Transverse colon (tissue), 4 donors: Measurements from ENCODE around the gene CEMP1. TPM values are rescaled to one million over a fixed set of nuclear protein-coding genes. Genes with fewer than 3 reads are reported as not detected.
A peak's percentile ranks its signal among the peaks of the same experiment; 100 is the strongest.
"Not testable (repeated sequence)": the region's sequence is repeated elsewhere in the genome, so short reads cannot be mapped to it uniquely, and the experiment has no call there.

Experiments
- DNase-seq: peaks from one replicate; pipeline ENCODE4 v3.0.0-alpha.2; 2019
- H3K27ac ChIP-seq, 4 donors: fragments of 200-600 bp; sonication (generic); 2 replicates each; pipeline ENCODE4 v1.5.1; 2016 to 2018; ENCODE audit warnings: inconsistent platforms in 4 of 4
- H3K27me3 ChIP-seq: fragments of 200-600 bp; sonication (generic); 2 replicates; pipeline ENCODE4 v1.5.1; 2017; ENCODE audit warnings: inconsistent platforms
- H3K36me3 ChIP-seq, 4 donors: fragments of 200-600 bp; sonication (generic); 2 replicates each; pipeline ENCODE4 v1.5.1; 2017 to 2019; ENCODE audit warnings: inconsistent platforms in 4 of 4
- H3K4me1 ChIP-seq, 4 donors: fragments of 200-600 bp; sonication (generic); 2 replicates each; pipeline ENCODE4 v1.5.1; 2017 to 2020; ENCODE audit warnings: inconsistent platforms in 4 of 4
- H3K4me3 ChIP-seq, 4 donors: fragments of 200-600 bp; sonication (generic); 1 replicate in 1 of 4; 2 replicates in 3 of 4; pipeline versions ENCODE4 v1.5.1 to v1.6.1; 2017 to 2019; ENCODE audit warnings: inconsistent platforms in 4 of 4
- H3K9me3 ChIP-seq, 2 donors: fragments of 200-600 bp; sonication (generic); 2 replicates each; pipeline ENCODE4 v1.5.1; 2017 to 2019; ENCODE audit warnings: inconsistent platforms in 2 of 2
- CTCF ChIP-seq, 5 experiments: fragments of 200-600 bp in 3 of 5; fragments of 450-650 bp in 2 of 5; sonication (generic) in 3 of 5; IDR thresholded peaks; 1 replicate in 2 of 5; 2 replicates in 3 of 5; pipeline ENCODE4 v1.5.1; 2016 to 2017; ENCODE audit warnings: antibody characterized with exemption in 5 of 5, inconsistent platforms in 3 of 5, mild to moderate bottlenecking in 2 of 5, moderate library complexity in 1 of 5
- EP300 ChIP-seq: sonication (generic); formaldehyde crosslinking; IDR thresholded peaks from one replicate; pipeline ENCODE4 v1.6.1; 2017; ENCODE audit warnings: antibody characterized with exemption, low read depth
- POLR2A ChIP-seq: fragments of 450-650 bp; IDR thresholded peaks from one replicate; pipeline ENCODE4 v1.6.1; 2016; ENCODE audit warnings: antibody characterized with exemption, mild to moderate bottlenecking, moderate library complexity
- POLR2AphosphoS5 ChIP-seq, 3 donors: sonication (generic); formaldehyde crosslinking; IDR thresholded peaks; one replicate each; pipeline ENCODE4 v1.6.1; 2016; ENCODE audit warnings: antibody characterized with exemption in 3 of 3
- WGBS, 2 donors: methylation state at CpG; one replicate each; pipeline ENCODE4 v1.1.5; 2018; ENCODE audit warnings: low coverage in 1 of 2; 5-methylcytosine and 5-hydroxymethylcytosine counted together
- in situ Hi-C, 4 donors: fragments of 200-750 bp; cut with MboI; loops; one replicate each; pipeline versions ENCODE4 v1.15.0 to v1.15.1; 2017; ENCODE audit warnings: low sequenced_read_pairs in 3 of 4, low pct_ligation_motif_present in 1 of 4, low pct_unique_long_range_greater_than_20kb in 1 of 4
- intact Hi-C: fragments of 100-400 bp; cut with DNase I; formaldehyde crosslinking; loops from one replicate; pipeline ENCODE4 v1.15.1; 2023; ENCODE audit warnings: low total_unique reads
- total RNA-seq, 4 donors: library from RNA; depleted of rRNA; stranded (reverse); fragments of >200 nt; gene quantifications; one replicate each; pipeline ENCODE4 v1.1.0, GENCODE V29; 2016

Gene CEMP1
- total RNA-seq, 4 donors from 2014 or later = 1.9 to 3.1 TPM; not detected in 2

GRCh38 chr16:2540912-2541311 lies 9.7 kb upstream of the CEMP1 start:
- 47% methylated on average over 4 of the region's 4 CpGs; no CpG with 5 or more reads in 1 of the 2 donors for WGBS, 2 donors
- H3K36me3 ChIP-seq, DNase-seq, H3K27me3 ChIP-seq, H3K9me3 ChIP-seq, H3K4me3 ChIP-seq, in situ Hi-C loops, intact Hi-C loops: not testable (repeated sequence)
- Histone ChIP-seq H3K27ac (peak overlapping the region in 2 of 4 donors; percentile 24 to 33), H3K4me1 (peaks cover 21 to 53% (median 47%) of the 10 kb centered on the region in 4 donors)

- H3K4me3 ChIP-seq, DNase-seq, intact Hi-C loops: not testable (repeated sequence)
Observed at GRCh38 chr16:2539845-2540458, 8.7 kb upstream of the CEMP1 start.

GRCh38 chr16:2539192-2539844 lies 8.1 kb upstream of the CEMP1 start:
- Histone ChIP-seq H3K4me1 (peaks cover 21 to 50% (median 46%) of the 10 kb centered on the region in 4 donors), H3K4me3 (peak overlapping the region in 3 of 4 donors; percentile 66 to 87 (median 70)), H3K27ac (peak overlapping the region in 2 of 4 donors; percentile 6 to 21)
- H3K9me3 ChIP-seq, in situ Hi-C loops, H3K27me3 ChIP-seq, intact Hi-C loops, DNase-seq, H3K36me3 ChIP-seq: not testable (repeated sequence)
- WGBS, 2 donors = 80 to 81% methylated on average over 13 to 24 of the region's 24 CpGs

More at GRCh38 chr16:2539845-2540458, 8.7 kb upstream of the CEMP1 start:
- H3K27me3 ChIP-seq, H3K36me3 ChIP-seq, H3K27ac ChIP-seq, in situ Hi-C loops, H3K9me3 ChIP-seq: not testable (repeated sequence)
- WGBS, 2 donors = 43% methylated on average over 12 of the region's 14 CpGs; no CpG with 5 or more reads in 1 of the 2 donors
- TF ChIP-seq CTCF (IDR thresholded peaks at IDR 0.05) = peak; percentile 16 to 45 (median 29)
- H3K4me1 ChIP-seq = peaks cover 21 to 50% (median 46%) of the 10 kb centered on the region in 4 donors

GRCh38 chr16:2537451-2538379 lies 6.5 kb upstream of the CEMP1 start, which contains the start of gene PDPK1:
Gene PDPK1 (plus strand): TSS chr16:2538021. CDS start chr16:2538113, 92 bp downstream.
- Histone ChIP-seq H3K36me3 (no peaks in the 10 kb centered on the region), H3K9me3 (no peaks in the 10 kb centered on the region), H3K4me1 (peaks cover 21 to 59% (median 48%) of the 10 kb centered on the region in 4 donors), H3K27ac (peak within 1 kb of the TSS; percentile 91 to 93 (median 92)), H3K4me3 (peak within 1 kb of the TSS; percentile 44 to 87 (median 68)), H3K27me3 (no peaks in the 10 kb centered on the region)
- WGBS, 2 donors = 0% methylated on average over 4 to 57 of the region's 126 CpGs
- in situ Hi-C loops (no loop called here), intact Hi-C loops (no loop called here)
- DNase-seq = peak; percentile 95
- peak; percentile 67 for TF ChIP-seq POLR2A
- TF ChIP-seq CTCF (IDR thresholded peaks at IDR 0.05) = no peak
- TF ChIP-seq POLR2AphosphoS5 (IDR thresholded peaks at IDR 0.05) = peak; percentile 39 to 65 (median 42)
- TF ChIP-seq EP300 = no peak

- peak overlapping the region; percentile 91 to 93 (median 92) for H3K27ac ChIP-seq
- H3K4me3 ChIP-seq = no peak overlapping the region
Observed at GRCh38 chr16:2535625-2536013, 4.4 kb upstream of the CEMP1 start.

GRCh38 chr16:2534335-2534734 lies 3.1 kb upstream of the CEMP1 start:
- intact Hi-C loops, H3K36me3 ChIP-seq, H3K4me3 ChIP-seq, H3K27me3 ChIP-seq, H3K9me3 ChIP-seq, DNase-seq, in situ Hi-C loops: not testable (repeated sequence)
- Histone ChIP-seq H3K4me1 (peaks cover 12 to 40% (median 28%) of the 10 kb centered on the region in 4 donors), H3K27ac (peak overlapping the region in 3 of 4 donors; percentile 91 to 92 (median 91))
- 90% methylated on average over 5 of the region's 5 CpGs; no CpG with 5 or more reads in 1 of the 2 donors for WGBS, 2 donors

More at GRCh38 chr16:2535625-2536013, 4.4 kb upstream of the CEMP1 start:
- no peak for TF ChIP-seq POLR2A
- TF ChIP-seq CTCF (IDR thresholded peaks at IDR 0.05) = no peak
- no peak for TF ChIP-seq EP300
- Histone ChIP-seq H3K36me3 (no peaks in the 10 kb centered on the region), H3K27me3 (no peaks in the 10 kb centered on the region), H3K4me1 (peaks cover 22 to 52% (median 41%) of the 10 kb centered on the region in 4 donors), H3K9me3 (no peaks in the 10 kb centered on the region)
- WGBS, 2 donors = 69 to 81% methylated on average over 2 to 9 of the region's 9 CpGs
- DNase-seq = no peak
- intact Hi-C loops (no loop called here), in situ Hi-C loops (no loop called here)
